ENCODE results near the gene HORMAD2. TPM values are rescaled to one million over a fixed set of nuclear protein-coding genes. Genes with fewer than 3 reads are reported as not detected.

HORMAD2 gene
- total RNA-seq, 3 donors from 2014 or later = not detected

DNA sequence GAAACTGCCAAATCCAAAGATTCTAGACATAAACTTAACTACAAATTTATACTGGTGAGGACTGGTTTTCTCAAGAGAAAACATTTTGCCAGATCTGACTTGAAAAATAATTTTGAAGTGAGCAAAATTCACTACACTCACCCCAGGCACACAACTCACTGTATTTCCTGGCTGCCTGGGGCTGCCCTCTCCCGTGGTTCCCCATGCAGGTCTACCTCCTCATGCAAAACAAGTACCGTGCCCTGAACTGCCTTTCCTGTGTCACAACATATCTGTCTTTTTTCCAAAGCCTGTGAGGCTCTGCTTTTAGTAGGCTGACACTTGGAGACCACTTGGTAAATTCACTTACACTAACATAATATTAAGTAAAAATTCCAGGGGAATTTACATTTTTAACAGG, 89.9 kb downstream of the HORMAD2 start:
- H3K27ac ChIP-seq = no peak overlapping the region
- no peaks in the 10 kb centered on the region for H3K36me3 ChIP-seq
- intact Hi-C loops (cut with DNase I; ENCODE audit: low total_unique reads) = no loop called here
- no peaks in the 10 kb centered on the region for H3K9me3 ChIP-seq
- no peak overlapping the region for H3K4me3 ChIP-seq
- no peaks in the 10 kb centered on the region for H3K4me1 ChIP-seq
- DNase-seq (ENCODE audit: low spot score in 2 of 2) = no peak
- no peaks in the 10 kb centered on the region for H3K27me3 ChIP-seq
- TF ChIP-seq POLR2A (IDR thresholded peaks at IDR 0.05) = no peak
- no peak for TF ChIP-seq POLR2AphosphoS5 (IDR thresholded peaks at IDR 0.05)
- TF ChIP-seq, protein P1, sequence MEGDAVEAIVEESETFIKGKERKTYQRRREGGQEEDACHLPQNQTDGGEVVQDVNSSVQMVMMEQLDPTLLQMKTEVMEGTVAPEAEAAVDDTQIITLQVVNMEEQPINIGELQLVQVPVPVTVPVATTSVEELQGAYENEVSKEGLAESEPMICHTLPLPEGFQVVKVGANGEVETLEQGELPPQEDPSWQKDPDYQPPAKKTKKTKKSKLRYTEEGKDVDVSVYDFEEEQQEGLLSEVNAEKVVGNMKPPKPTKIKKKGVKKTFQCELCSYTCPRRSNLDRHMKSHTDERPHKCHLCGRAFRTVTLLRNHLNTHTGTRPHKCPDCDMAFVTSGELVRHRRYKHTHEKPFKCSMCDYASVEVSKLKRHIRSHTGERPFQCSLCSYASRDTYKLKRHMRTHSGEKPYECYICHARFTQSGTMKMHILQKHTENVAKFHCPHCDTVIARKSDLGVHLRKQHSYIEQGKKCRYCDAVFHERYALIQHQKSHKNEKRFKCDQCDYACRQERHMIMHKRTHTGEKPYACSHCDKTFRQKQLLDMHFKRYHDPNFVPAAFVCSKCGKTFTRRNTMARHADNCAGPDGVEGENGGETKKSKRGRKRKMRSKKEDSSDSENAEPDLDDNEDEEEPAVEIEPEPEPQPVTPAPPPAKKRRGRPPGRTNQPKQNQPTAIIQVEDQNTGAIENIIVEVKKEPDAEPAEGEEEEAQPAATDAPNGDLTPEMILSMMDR (IDR thresholded peaks at IDR 0.05) = no peak

DNA sequence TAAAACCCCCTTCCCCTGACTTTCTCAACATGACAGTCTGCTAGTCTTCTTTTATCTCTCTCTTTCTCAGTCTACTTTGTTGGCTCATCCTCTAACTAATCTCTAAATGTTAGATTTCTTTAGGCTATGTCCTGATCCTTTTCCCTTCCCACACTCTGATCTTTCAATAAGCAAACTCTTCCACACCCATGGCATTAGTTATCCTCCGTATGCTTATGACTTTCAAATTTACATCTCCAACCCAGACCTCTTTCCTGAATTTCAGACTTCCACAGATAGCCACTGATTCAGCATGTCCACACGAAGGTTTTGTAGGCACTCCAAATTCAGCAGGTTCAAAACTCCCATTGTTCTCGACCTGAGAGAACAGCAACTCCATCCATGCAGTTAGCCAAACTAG, 90.7 kb downstream of the HORMAD2 start:
- DNase-seq (ENCODE audit: low spot score in 2 of 2) = no peak
- Histone ChIP-seq H3K36me3 (no peaks in the 10 kb centered on the region), H3K9me3 (no peaks in the 10 kb centered on the region), H3K4me1 (no peaks in the 10 kb centered on the region), H3K4me3 (no peak overlapping the region), H3K27me3 (no peaks in the 10 kb centered on the region), H3K27ac (no peak overlapping the region)
- intact Hi-C loops (cut with DNase I; ENCODE audit: low total_unique reads) = no loop called here
- TF ChIP-seq, protein P1 (IDR thresholded peaks at IDR 0.05) = no peak
- TF ChIP-seq POLR2AphosphoS5 (IDR thresholded peaks at IDR 0.05) = no peak
- TF ChIP-seq POLR2A (IDR thresholded peaks at IDR 0.05) = no peak

DNA sequence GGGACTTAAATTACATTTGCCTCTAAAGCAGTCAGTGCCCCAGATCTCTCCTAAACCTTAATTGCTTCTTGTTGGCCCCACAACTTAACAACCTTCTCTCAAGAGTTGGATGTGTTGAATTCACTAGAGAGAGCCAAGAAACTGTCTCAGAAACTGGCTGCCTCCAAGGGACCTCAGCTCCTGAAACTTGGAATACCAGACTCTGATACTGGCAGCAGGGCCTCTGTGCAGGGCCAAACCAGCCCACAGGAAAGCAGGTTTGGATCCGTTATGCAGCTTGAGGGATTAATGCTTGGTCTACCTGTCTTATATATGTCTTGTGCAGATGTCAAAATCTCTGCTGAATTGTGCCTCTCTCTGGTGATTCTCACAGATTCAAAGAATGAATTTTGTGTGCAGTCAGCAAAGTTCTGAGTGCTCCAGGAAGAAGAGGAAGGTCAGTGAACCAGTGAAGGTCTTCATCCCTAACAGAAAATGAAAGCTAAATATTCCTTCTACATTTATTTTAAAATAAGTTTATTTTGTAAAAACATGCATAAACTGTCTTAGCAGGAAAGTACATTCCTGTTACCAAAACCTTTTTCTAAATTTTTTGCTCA, 95.5 kb downstream of the HORMAD2 start:
- no peak for DNase-seq (ENCODE audit: low spot score in 2 of 2)
- Histone ChIP-seq H3K4me1 (no peaks in the 10 kb centered on the region), H3K27ac (peak overlapping the region in 1 of 2 donors; percentile 16)

DNA sequence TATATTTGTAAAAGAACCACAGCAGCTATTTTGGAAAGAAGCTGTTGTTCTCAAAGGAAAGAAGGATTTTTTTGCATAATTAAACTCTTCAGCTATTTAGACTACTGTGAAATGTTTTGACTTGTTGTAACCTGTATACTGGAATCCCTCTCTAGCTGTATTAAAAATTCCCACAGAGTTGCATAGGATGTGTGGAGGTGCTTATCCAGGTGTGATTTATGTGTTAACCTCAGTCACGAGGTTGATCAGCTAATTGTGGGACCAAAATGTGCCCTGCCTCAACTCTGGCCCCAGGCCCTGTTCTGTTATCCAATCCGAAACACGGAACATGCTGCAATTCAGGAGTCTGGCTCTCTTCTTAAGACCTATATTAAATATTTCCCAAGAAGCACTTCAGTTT, 96.2 kb downstream of the HORMAD2 start:
- H3K27me3 ChIP-seq = no peaks in the 10 kb centered on the region
- no peak overlapping the region for H3K27ac ChIP-seq
- H3K36me3 ChIP-seq = no peaks in the 10 kb centered on the region
- DNase-seq (ENCODE audit: low spot score in 2 of 2) = no peak
- TF ChIP-seq POLR2AphosphoS5 (IDR thresholded peaks at IDR 0.05) = no peak
- TF ChIP-seq, protein P1 (IDR thresholded peaks at IDR 0.05) = no peak
- no peak for TF ChIP-seq POLR2A (IDR thresholded peaks at IDR 0.05)
- intact Hi-C loops (cut with DNase I; ENCODE audit: low total_unique reads) = no loop called here
- no peaks in the 10 kb centered on the region for H3K9me3 ChIP-seq
- no peak overlapping the region for H3K4me3 ChIP-seq
- H3K4me1 ChIP-seq = no peaks in the 10 kb centered on the region

More for the DNA sequence above, 95.5 kb downstream of the HORMAD2 start:
- H3K27me3 ChIP-seq = no peaks in the 10 kb centered on the region
- no peak for TF ChIP-seq POLR2A (IDR thresholded peaks at IDR 0.05)
- no peak for TF ChIP-seq POLR2AphosphoS5 (IDR thresholded peaks at IDR 0.05)
- TF ChIP-seq, protein P1 (IDR thresholded peaks at IDR 0.05) = no peak
- H3K36me3 ChIP-seq = no peaks in the 10 kb centered on the region
- no peaks in the 10 kb centered on the region for H3K9me3 ChIP-seq
- intact Hi-C loops (cut with DNase I; ENCODE audit: low total_unique reads) = no loop called here
- H3K4me3 ChIP-seq = no peak overlapping the region

DNA sequence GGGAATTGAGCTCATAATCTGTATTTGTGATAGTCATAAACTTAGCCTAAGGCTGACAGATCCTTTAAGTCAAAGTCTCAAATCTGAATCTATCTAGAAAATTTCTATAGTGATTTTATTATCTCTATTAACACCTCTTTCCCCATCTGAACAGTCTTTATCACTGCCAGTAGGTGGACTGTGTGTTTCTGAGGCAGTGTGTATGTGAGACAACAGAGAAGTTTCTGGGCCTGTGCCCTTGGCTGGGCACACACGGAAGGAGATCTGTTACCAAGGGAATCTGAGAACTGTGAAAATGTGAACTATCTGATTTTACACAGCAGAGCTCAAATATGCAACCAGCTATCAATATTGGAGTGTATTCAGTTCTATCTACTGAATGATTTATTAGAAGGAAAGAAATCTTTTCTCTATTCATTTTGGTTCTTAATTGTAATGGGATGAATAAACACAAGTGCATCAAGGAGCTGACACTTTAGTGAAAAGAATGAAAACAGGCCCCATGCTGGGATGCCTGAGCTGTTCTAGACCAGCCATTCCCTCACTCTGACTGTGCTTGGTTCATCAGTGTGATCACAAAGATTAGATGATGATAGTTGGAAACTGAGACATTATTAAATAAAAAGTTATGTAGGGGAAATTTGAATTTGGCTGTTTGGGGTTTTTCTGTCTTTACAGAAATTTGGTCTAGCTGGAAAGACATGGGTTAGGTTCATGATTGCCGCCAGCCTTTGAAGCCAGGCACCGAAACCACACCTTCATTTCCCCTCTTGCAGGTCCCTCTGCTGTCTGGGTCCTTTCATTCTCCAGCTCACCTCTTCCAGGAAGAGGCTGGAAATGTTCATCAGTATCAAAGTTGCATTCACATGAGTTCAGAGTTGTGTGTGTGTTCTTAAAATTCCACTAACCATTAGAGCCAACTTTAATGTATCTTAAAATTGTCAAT, 98.2 kb downstream of the HORMAD2 start:
- Histone ChIP-seq H3K9me3 (no peaks in the 10 kb centered on the region), H3K27ac (no peak overlapping the region), H3K4me3 (no peak overlapping the region), H3K27me3 (no peaks in the 10 kb centered on the region), H3K36me3 (no peaks in the 10 kb centered on the region), H3K4me1 (no peaks in the 10 kb centered on the region)
- intact Hi-C loops (cut with DNase I; ENCODE audit: low total_unique reads) = loop anchor here (2.0 kb wide), 1 partner anchor 48 kb away; no protein-coding TSS in a partner anchor
- no peak for DNase-seq (ENCODE audit: low spot score in 2 of 2)
- TF ChIP-seq, protein P1 (IDR thresholded peaks at IDR 0.05) = peak in 1 of 3 donors; percentile 19
- TF ChIP-seq POLR2AphosphoS5 (IDR thresholded peaks at IDR 0.05) (no peak), POLR2A (IDR thresholded peaks at IDR 0.05) (no peak)
